Activated CD4-positive, alpha-beta memory T cell treated with anti-CD3 and anti-CD28 coated beads, Interleukin-2, amount 10 ng/mL, durations not matched to agents 7 days and 5 days (primary cell): ENCODE measurements around the gene TPSD1. TPM values are rescaled to one million over a fixed set of nuclear protein-coding genes. Genes with fewer than 3 reads are reported as not detected.
"Not testable (repeated sequence)": the region's sequence is repeated elsewhere in the genome, so short reads cannot be mapped to it uniquely, and the experiment has no call there.

Experiments
- CTCF ChIA-PET: fragments of 350-600 bp; sonication (Branson Sonifier 250); formaldehyde crosslinking; loops from one replicate; lab custom pipeline; 2021; ENCODE audit warnings: antibody characterized with exemption, inconsistent platforms; lab: Charles Lee
- POLR2A ChIA-PET: fragments of 350-600 bp; sonication (Branson Sonifier 250); formaldehyde crosslinking; loops from one replicate; lab custom pipeline; 2021; ENCODE audit warnings: antibody characterized with exemption; lab: Charles Lee
- DNase-seq: peaks from one replicate; pipeline ENCODE4 v3.0.0-alpha.2; 2020
- H3K27ac Mint-ChIP-seq: one replicate; pipeline ENCODE4 v1.8.0; 2021; ENCODE audit warnings: mild to moderate bottlenecking, mixed read lengths
- H3K27me3 Mint-ChIP-seq: one replicate; pipeline ENCODE4 v1.8.0; 2021; ENCODE audit warnings: mixed read lengths
- H3K36me3 Mint-ChIP-seq: one replicate; pipeline ENCODE4 v1.8.0; 2021; ENCODE audit warnings: low read depth, mixed read lengths
- H3K4me1 Mint-ChIP-seq: one replicate; pipeline ENCODE4 v1.8.0; 2021; ENCODE audit warnings: mixed read lengths
- H3K4me3 Mint-ChIP-seq: one replicate; pipeline ENCODE4 v1.8.0; 2021; ENCODE audit warnings: mild to moderate bottlenecking, mixed read lengths
- H3K9me3 Mint-ChIP-seq: one replicate; pipeline ENCODE4 v1.8.0; 2021; ENCODE audit warnings: mixed read lengths
- total RNA-seq, 2 experiments: library from RNA; stranded (reverse); gene quantifications; one replicate each; pipeline ENCODE4 v1.2.3, GENCODE V29; 2021

Gene TPSD1
- total RNA-seq = not detected

- H3K4me3 Mint-ChIP-seq, H3K9me3 Mint-ChIP-seq, CTCF ChIA-PET, H3K36me3 Mint-ChIP-seq, H3K4me1 Mint-ChIP-seq, H3K27ac Mint-ChIP-seq, POLR2A ChIA-PET, H3K27me3 Mint-ChIP-seq, DNase-seq: not testable (repeated sequence)
Measured at GRCh38 chr16:1255276-1256122, at the start of gene TPSD1. Gene TPSD1, plus strand, starts transcription at chr16:1256069. Its CDS starts 212 bp downstream, at chr16:1256281.

DNA sequence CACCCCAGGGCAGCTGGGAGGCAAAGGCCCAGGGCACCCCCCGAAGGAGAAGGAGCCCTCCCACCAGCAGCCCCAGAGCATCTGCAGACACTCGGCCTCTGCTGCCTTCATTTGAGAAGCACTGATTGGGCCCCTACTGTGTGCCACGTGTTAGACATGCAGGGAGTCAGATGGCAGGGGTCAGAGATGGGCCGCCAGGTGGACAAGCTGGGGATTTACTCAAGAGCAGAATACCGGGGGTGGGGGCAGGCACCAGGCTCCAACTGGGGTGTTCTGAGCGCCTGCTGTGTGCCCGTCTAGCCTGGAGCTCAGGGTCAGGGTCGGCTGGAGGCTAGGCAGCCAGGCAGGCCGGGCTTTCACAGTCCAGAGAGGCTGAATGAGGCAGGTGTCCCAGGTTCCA, 49.5 kb upstream of the TPSD1 start:
- H3K36me3 Mint-ChIP-seq = no peaks in the 10 kb centered on the region
- ChIA-PET CTCF (no interaction called here), POLR2A (no interaction called here)
- H3K9me3 Mint-ChIP-seq = no peaks in the 10 kb centered on the region
- H3K27ac Mint-ChIP-seq = no peak overlapping the region
- no peaks in the 10 kb centered on the region for H3K27me3 Mint-ChIP-seq
- peaks cover 4% of the 10 kb centered on the region for H3K4me1 Mint-ChIP-seq
- no peak overlapping the region for H3K4me3 Mint-ChIP-seq
- no peak for DNase-seq

DNA sequence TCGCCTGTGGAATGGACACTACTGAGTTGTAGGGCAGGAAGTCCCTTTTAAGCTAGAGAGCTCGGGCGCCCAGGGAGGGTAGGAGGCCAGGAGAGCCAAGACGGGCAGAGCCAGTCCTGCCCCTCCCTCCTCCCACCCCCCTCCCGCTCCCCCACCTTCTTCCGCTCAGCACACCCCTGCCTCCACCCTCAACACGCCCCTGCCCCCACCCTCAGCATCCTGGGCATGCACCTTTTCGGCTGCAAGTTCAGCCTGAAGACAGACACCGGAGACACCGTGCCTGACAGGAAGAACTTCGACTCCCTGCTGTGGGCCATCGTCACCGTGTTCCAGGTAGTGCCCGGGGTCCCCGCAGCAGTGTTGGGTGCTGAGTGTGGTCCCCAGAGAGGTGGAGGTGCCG, 49.1 kb upstream of the TPSD1 start:
- POLR2A ChIA-PET = no interaction called here
- CTCF ChIA-PET = no interaction called here
- Mint-ChIP-seq H3K9me3 (no peaks in the 10 kb centered on the region), H3K27ac (no peak overlapping the region), H3K36me3 (no peaks in the 10 kb centered on the region), H3K4me3 (no peak overlapping the region), H3K27me3 (no peaks in the 10 kb centered on the region), H3K4me1 (peaks cover 4% of the 10 kb centered on the region)
- DNase-seq = no peak

GRCh38 chr16:1208239-1208830, 47.5 kb upstream of the TPSD1 start:
- ChIA-PET CTCF (no interaction called here), POLR2A (no interaction called here)
- Mint-ChIP-seq H3K27ac (peak overlapping the region; percentile 49), H3K4me1 (peaks cover 4% of the 10 kb centered on the region), H3K27me3 (no peaks in the 10 kb centered on the region), H3K36me3 (no peaks in the 10 kb centered on the region), H3K4me3 (peak overlapping the region; percentile 37), H3K9me3 (no peaks in the 10 kb centered on the region)
- peak; percentile 22 for DNase-seq

DNA sequence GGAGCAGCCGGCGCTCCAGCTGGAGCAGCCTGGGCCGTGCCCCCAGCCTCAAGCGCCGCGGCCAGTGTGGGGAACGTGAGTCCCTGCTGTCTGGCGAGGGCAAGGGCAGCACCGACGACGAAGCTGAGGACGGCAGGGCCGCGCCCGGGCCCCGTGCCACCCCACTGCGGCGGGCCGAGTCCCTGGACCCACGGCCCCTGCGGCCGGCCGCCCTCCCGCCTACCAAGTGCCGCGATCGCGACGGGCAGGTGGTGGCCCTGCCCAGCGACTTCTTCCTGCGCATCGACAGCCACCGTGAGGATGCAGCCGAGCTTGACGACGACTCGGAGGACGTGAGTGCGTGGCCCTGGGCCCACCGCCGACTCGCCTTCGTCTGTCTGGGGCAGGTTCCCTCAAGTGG, 46.8 kb upstream of the TPSD1 start:
- Mint-ChIP-seq H3K27ac (no peak overlapping the region), H3K4me1 (peaks cover 4% of the 10 kb centered on the region), H3K4me3 (no peak overlapping the region), H3K27me3 (no peaks in the 10 kb centered on the region), H3K9me3 (no peaks in the 10 kb centered on the region), H3K36me3 (no peaks in the 10 kb centered on the region)
- DNase-seq = no peak
- POLR2A ChIA-PET = no interaction called here
- CTCF ChIA-PET = no interaction called here

DNA sequence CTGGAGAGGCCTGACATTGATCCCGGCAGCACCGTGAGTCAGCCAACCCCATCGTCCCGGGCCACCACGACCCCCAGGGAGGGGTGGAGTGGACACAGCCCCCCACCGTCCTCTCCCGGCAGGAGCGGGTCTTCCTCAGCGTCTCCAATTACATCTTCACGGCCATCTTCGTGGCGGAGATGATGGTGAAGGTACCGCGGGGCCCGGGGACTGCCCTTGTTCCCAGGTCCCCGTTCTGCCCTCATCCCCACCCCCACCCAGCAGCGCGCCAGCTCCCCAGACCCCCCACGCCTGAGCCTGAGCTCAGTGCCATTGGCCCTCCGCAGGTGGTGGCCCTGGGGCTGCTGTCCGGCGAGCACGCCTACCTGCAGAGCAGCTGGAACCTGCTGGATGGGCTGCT, 45.4 kb upstream of the TPSD1 start:
- Mint-ChIP-seq H3K36me3 (no peaks in the 10 kb centered on the region), H3K27me3 (no peaks in the 10 kb centered on the region), H3K9me3 (no peaks in the 10 kb centered on the region), H3K27ac (no peak overlapping the region), H3K4me3 (no peak overlapping the region), H3K4me1 (peaks cover 4% of the 10 kb centered on the region)
- DNase-seq = no peak
- CTCF ChIA-PET = no interaction called here
- POLR2A ChIA-PET = no interaction called here

DNA sequence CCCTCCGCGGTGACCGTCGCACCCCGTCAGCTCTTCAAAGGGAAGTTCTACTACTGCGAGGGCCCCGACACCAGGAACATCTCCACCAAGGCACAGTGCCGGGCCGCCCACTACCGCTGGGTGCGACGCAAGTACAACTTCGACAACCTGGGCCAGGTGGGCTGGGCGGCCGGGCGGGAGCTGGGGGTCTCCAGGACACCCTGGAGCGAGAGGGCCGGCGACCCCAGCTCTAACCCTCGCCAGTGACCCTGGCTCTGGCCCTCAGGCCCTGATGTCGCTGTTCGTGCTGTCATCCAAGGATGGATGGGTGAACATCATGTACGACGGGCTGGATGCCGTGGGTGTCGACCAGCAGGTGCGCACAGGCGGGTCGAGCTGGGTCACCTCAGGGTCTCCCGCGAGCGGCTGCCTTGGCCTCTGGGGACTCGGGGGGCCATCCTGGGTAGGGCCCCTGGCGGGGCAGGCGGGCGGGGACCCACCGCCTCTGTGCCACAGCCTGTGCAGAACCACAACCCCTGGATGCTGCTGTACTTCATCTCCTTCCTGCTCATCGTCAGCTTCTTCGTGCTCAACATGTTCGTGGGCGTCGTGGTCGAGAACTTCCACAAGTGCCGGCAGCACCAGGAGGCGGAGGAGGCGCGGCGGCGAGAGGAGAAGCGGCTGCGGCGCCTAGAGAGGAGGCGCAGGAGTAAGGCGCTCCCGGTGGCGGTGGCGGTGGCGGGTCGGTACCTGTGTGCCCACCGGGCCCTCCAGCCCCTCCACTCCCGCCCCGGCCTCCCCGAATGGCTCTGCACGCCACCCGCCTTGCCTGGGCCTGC, 44.2 kb upstream of the TPSD1 start:
- CTCF ChIA-PET = no interaction called here
- Mint-ChIP-seq H3K4me3 (no peak overlapping the region), H3K36me3 (no peaks in the 10 kb centered on the region), H3K27ac (no peak overlapping the region), H3K27me3 (no peaks in the 10 kb centered on the region), H3K4me1 (peaks cover 4% of the 10 kb centered on the region), H3K9me3 (no peaks in the 10 kb centered on the region)
- DNase-seq = no peak
- POLR2A ChIA-PET = no interaction called here

GRCh38 chr16:1212616-1213194, 43.2 kb upstream of the TPSD1 start:
- H3K9me3 Mint-ChIP-seq = no peaks in the 10 kb centered on the region
- peaks cover 4% of the 10 kb centered on the region for H3K4me1 Mint-ChIP-seq
- H3K27me3 Mint-ChIP-seq = no peaks in the 10 kb centered on the region
- POLR2A ChIA-PET = no interaction called here
- H3K27ac Mint-ChIP-seq = no peak overlapping the region
- no peak overlapping the region for H3K4me3 Mint-ChIP-seq
- CTCF ChIA-PET = no interaction called here
- DNase-seq = no peak
- H3K36me3 Mint-ChIP-seq = no peaks in the 10 kb centered on the region

- H3K27me3 Mint-ChIP-seq = no peaks in the 10 kb centered on the region
- DNase-seq = no peak
- H3K4me1 Mint-ChIP-seq = peaks cover 2% of the 10 kb centered on the region
- ChIA-PET POLR2A (no interaction called here), CTCF (no interaction called here)
- H3K4me3 Mint-ChIP-seq = no peak overlapping the region
- no peak overlapping the region for H3K27ac Mint-ChIP-seq
- no peaks in the 10 kb centered on the region for H3K9me3 Mint-ChIP-seq
- H3K36me3 Mint-ChIP-seq = no peaks in the 10 kb centered on the region
Measured at GRCh38 chr16:1213231-1213630, 42.6 kb upstream of the TPSD1 start.

- Mint-ChIP-seq H3K27ac (no peak overlapping the region), H3K36me3 (no peaks in the 10 kb centered on the region), H3K27me3 (no peaks in the 10 kb centered on the region), H3K9me3 (no peaks in the 10 kb centered on the region), H3K4me1 (no peaks in the 10 kb centered on the region), H3K4me3 (no peak overlapping the region)
- no peak for DNase-seq
- POLR2A ChIA-PET = no interaction called here
- CTCF ChIA-PET = no interaction called here
Measured at GRCh38 chr16:1213796-1214372, 42.0 kb upstream of the TPSD1 start.

GRCh38 chr16:1214719-1215118, 41.1 kb upstream of the TPSD1 start:
- POLR2A ChIA-PET = no interaction called here
- H3K27ac Mint-ChIP-seq = no peak overlapping the region
- H3K4me1 Mint-ChIP-seq = no peaks in the 10 kb centered on the region
- DNase-seq = no peak
- no peaks in the 10 kb centered on the region for H3K9me3 Mint-ChIP-seq
- CTCF ChIA-PET = no interaction called here
- no peak overlapping the region for H3K4me3 Mint-ChIP-seq
- no peaks in the 10 kb centered on the region for H3K36me3 Mint-ChIP-seq
- no peaks in the 10 kb centered on the region for H3K27me3 Mint-ChIP-seq

DNA sequence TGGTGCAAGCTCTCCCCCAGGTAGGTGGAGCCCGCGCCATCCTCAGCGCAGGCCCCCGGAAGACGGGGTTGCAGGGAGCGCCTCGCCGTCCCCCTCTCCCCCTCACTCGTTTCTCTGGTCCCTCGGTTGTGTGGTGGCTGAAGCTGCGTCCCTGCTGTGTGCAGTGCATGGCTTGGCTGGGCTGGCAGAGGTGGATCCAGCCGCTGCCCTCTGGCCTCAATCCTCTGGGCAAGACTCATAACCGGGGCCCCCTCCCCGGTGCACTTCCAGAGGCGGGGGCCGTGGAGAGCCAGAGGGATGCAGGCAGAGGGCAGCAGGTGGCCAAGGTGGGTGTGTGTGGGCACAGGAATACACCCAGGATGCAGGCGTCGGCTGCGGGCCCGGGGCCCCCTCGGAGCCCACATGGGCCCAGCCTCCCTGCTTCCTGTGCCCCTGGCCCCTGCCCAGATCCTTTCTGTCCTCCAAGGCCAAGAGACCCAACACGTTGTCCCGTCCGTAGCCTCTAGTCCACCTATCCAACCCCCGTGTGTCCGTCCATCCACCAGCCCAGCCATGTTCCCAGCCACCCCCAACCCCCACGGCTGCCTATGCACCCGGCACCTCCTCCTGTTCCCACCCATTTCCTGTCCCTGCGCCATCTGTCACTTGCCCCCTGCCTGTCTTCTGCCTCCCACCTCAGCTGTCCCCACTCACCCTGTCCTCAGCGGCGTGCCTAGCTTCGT, 40.1 kb upstream of the TPSD1 start:
- Mint-ChIP-seq H3K36me3 (no peaks in the 10 kb centered on the region), H3K27ac (no peak overlapping the region), H3K9me3 (no peaks in the 10 kb centered on the region), H3K4me3 (no peak overlapping the region), H3K27me3 (no peaks in the 10 kb centered on the region), H3K4me1 (no peaks in the 10 kb centered on the region)
- no peak for DNase-seq
- POLR2A ChIA-PET = no interaction called here
- CTCF ChIA-PET = no interaction called here
